ENCODE data around the gene TDRD5. TPM values are rescaled to one million over a fixed set of nuclear protein-coding genes. Genes with fewer than 3 reads are reported as not detected.

The TDRD5 gene
- total and polyA plus RNA-seq, 2 experiments from 2014 or later: 1.4 TPM; not detected in 1

DNA sequence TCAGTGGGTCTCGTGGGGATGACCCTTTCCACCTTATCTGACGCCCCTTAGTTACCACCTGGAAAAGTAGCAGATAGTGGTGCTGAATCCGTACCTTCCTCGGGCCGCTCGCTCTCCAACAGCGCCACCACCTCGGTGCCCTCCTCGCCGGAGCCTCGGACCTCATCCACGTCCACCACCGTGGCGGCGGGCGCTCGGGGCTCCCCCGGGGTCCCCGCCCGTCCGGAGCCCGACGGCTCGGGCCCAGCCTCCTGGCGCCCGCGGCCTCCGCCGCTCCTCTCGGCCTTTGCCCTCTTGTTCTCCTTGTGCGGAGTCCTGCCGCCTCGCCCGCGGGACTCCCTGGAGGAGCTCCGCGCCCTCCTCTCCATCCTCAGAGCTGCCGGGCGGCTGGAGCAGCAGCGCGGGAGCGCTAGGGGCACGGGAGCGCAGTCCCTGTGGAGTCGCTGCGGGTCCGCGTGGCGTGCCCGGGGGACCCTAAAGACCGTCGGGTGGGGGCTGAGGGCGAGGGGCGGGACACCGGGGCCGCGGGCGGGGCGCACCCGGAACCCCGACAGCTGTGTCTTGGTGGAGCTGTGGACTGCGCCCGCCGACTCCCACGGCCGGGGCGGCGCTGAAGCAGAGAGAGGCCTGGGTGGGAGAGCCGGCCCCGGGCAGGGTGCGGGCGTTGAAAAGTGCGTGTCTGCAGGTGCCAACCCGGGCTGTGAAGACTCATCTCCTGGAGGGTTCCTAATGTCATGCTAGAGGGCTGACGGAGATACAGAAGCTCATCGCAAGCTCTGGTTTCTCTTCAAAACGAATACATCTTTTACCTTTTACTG, 15.9 kb upstream of the TDRD5 start, which contains the start of gene NPHS2:
Gene NPHS2 (minus strand): TSS at position 452 of the 818 bp plus-strand sequence. CDS start 84 bp downstream, at position 368.
- Histone ChIP-seq H3K4me2 (peak within 1 kb of the TSS; percentile 88), H3K4me3 (peak within 1 kb of the TSS; percentile 65), H3K79me2 (replicated peaks; ENCODE audit: insufficient read depth) (no peaks in the 10 kb centered on the region), H3K4me1 (ENCODE audit: insufficient read depth) (peaks cover 7% of the 10 kb centered on the region), H3K27me3 (ENCODE audit: insufficient read depth) (peaks cover 54% of the 10 kb centered on the region), H3K9me2 (ENCODE audit: insufficient read depth) (no peaks in the 10 kb centered on the region), H4K20me1 (replicated peaks; ENCODE audit: insufficient read depth) (no peaks in the 10 kb centered on the region), H3F3A (replicated peaks; ENCODE audit: low read depth) (0 out of 2 replicates have a peak, but pooled peaks cover 6% of the 10 kb centered on the region), H3K27ac (ENCODE audit: low read depth) (no peak within 1 kb of the TSS), H3K36me3 (ENCODE audit: insufficient read depth) (no peaks in the 10 kb centered on the region; the same call in 1 of the 2 replicates), H2AFZ (peak within 1 kb of the TSS; percentile 93)
- DNase-seq (ENCODE audit: low spot score): peak; percentile 66
- no peak for TF ChIP-seq ZNF462 (CRISPR knock-in tag; IDR thresholded peaks at IDR 0.05)
- no peak for TF ChIP-seq CREB1 (CRISPR knock-in tag; IDR thresholded peaks at IDR 0.05; ENCODE audit: low read depth)
- peak; percentile 28 for TF ChIP-seq EZH2 (IDR thresholded peaks at IDR 0.05; ENCODE audit: low read depth, unreplicated experiment)
- no peak for TF ChIP-seq EZH2phosphoT487 (IDR thresholded peaks at IDR 0.05; ENCODE audit: unreplicated experiment)
- TF ChIP-seq, protein P1, sequence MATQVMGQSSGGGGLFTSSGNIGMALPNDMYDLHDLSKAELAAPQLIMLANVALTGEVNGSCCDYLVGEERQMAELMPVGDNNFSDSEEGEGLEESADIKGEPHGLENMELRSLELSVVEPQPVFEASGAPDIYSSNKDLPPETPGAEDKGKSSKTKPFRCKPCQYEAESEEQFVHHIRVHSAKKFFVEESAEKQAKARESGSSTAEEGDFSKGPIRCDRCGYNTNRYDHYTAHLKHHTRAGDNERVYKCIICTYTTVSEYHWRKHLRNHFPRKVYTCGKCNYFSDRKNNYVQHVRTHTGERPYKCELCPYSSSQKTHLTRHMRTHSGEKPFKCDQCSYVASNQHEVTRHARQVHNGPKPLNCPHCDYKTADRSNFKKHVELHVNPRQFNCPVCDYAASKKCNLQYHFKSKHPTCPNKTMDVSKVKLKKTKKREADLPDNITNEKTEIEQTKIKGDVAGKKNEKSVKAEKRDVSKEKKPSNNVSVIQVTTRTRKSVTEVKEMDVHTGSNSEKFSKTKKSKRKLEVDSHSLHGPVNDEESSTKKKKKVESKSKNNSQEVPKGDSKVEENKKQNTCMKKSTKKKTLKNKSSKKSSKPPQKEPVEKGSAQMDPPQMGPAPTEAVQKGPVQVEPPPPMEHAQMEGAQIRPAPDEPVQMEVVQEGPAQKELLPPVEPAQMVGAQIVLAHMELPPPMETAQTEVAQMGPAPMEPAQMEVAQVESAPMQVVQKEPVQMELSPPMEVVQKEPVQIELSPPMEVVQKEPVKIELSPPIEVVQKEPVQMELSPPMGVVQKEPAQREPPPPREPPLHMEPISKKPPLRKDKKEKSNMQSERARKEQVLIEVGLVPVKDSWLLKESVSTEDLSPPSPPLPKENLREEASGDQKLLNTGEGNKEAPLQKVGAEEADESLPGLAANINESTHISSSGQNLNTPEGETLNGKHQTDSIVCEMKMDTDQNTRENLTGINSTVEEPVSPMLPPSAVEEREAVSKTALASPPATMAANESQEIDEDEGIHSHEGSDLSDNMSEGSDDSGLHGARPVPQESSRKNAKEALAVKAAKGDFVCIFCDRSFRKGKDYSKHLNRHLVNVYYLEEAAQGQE (IDR thresholded peaks at IDR 0.05; ENCODE audit: unreplicated experiment): no peak
- no peak for TF ChIP-seq ZNF114 (CRISPR knock-in tag; IDR thresholded peaks at IDR 0.05)
- TF ChIP-seq NANOG (IDR thresholded peaks at IDR 0.05; ENCODE audit: borderline replicate concordance): no peak
- TF ChIP-seq POLR2AphosphoS5 (IDR thresholded peaks at IDR 0.05; ENCODE audit: low read depth): no peak
- TF ChIP-seq ZNF331 (CRISPR knock-in tag; IDR thresholded peaks at IDR 0.05; ENCODE audit: low read depth): no peak
- TF ChIP-seq, protein P2, sequence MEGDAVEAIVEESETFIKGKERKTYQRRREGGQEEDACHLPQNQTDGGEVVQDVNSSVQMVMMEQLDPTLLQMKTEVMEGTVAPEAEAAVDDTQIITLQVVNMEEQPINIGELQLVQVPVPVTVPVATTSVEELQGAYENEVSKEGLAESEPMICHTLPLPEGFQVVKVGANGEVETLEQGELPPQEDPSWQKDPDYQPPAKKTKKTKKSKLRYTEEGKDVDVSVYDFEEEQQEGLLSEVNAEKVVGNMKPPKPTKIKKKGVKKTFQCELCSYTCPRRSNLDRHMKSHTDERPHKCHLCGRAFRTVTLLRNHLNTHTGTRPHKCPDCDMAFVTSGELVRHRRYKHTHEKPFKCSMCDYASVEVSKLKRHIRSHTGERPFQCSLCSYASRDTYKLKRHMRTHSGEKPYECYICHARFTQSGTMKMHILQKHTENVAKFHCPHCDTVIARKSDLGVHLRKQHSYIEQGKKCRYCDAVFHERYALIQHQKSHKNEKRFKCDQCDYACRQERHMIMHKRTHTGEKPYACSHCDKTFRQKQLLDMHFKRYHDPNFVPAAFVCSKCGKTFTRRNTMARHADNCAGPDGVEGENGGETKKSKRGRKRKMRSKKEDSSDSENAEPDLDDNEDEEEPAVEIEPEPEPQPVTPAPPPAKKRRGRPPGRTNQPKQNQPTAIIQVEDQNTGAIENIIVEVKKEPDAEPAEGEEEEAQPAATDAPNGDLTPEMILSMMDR (conservative IDR thresholded peaks at IDR 0.05; ENCODE audit: low read depth in 2 of 2): peak in 1 of 2 experiments; percentile 38; a peak in 3 of 4 replicates
- TF ChIP-seq, protein P3, sequence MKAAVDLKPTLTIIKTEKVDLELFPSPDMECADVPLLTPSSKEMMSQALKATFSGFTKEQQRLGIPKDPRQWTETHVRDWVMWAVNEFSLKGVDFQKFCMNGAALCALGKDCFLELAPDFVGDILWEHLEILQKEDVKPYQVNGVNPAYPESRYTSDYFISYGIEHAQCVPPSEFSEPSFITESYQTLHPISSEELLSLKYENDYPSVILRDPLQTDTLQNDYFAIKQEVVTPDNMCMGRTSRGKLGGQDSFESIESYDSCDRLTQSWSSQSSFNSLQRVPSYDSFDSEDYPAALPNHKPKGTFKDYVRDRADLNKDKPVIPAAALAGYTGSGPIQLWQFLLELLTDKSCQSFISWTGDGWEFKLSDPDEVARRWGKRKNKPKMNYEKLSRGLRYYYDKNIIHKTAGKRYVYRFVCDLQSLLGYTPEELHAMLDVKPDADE (IDR thresholded peaks at IDR 0.05): no peak
- TF ChIP-seq JUNB (IDR thresholded peaks at IDR 0.05; ENCODE audit: unreplicated experiment): no peak
- TF ChIP-seq STAT1 (IDR thresholded peaks at IDR 0.05; ENCODE audit: unreplicated experiment): no peak
- peak; percentile 92 for ATAC-seq
- peaks cover 7% of the 10 kb centered on the region; the same call in 2 of the 3 replicates for H3K36me3 Mint-ChIP-seq (ENCODE audit: low read depth)
- peak within 1 kb of the TSS; percentile 57 for H3K4me3 Mint-ChIP-seq
- H3K27me3 Mint-ChIP-seq (ENCODE audit: insufficient read depth, low read depth, poor library complexity): peaks cover 49% of the 10 kb centered on the region
- H3K27ac Mint-ChIP-seq: no peak within 1 kb of the TSS
- H3K4me1 Mint-ChIP-seq: peaks cover 7% of the 10 kb centered on the region
- peaks cover 12% of the 10 kb centered on the region for H3K9me3 Mint-ChIP-seq
